Fibroblast of skin of scalp (primary cell): ENCODE results near the gene ARID2.

Source experiments
- DNase-seq: peaks from one replicate; pipeline ENCODE4 v3.0.0-alpha.2; 2013

The ARID2 gene

GRCh38 chr12:45853550-45853949 is 124.0 kb downstream of the ARID2 start:
- DNase-seq = no peak

GRCh38 chr12:45863332-45863731 is 133.8 kb downstream of the ARID2 start:
- DNase-seq = no peak

DNA sequence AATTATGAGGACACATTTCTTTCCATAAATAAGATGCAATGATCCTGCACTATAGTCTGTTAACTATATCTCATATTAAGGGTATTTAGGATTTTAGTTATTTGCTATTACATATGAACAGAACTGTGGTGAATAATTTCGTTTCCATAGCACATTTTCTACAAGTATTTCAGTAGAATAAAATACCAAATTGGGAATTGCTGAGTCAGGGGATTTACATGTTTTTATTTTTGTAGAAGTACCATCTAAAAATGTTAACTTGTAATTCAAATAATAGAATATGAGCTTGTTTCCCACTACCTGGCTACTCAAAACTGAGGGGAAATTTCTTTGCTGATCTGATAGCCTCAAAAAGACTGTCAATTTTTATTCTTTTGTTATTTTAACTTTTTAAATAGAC is 136.8 kb downstream of the ARID2 start:
- DNase-seq = no peak

GRCh38 chr12:45872446-45872845 is 142.9 kb downstream of the ARID2 start:
- no peak for DNase-seq

DNA sequence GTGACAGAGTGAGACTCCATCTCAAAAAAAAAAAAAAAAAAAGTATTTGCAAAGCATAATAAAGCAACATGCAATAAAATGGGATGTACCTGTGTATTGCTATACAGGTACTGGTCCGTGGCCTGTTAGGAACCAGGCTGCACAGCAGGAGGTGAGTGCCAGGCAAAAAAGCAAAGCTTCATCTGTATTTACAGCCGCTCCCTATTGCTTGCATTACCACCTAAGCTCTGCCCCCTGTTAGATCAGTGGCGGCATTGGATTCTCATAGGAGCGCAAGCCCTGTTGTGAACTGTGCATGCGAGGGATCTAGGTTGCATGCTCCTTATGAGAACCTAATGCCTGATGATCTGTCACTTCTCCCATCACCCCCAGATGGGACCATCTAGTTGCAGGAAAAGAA is 147.6 kb downstream of the ARID2 start:
- DNase-seq = no peak

DNA sequence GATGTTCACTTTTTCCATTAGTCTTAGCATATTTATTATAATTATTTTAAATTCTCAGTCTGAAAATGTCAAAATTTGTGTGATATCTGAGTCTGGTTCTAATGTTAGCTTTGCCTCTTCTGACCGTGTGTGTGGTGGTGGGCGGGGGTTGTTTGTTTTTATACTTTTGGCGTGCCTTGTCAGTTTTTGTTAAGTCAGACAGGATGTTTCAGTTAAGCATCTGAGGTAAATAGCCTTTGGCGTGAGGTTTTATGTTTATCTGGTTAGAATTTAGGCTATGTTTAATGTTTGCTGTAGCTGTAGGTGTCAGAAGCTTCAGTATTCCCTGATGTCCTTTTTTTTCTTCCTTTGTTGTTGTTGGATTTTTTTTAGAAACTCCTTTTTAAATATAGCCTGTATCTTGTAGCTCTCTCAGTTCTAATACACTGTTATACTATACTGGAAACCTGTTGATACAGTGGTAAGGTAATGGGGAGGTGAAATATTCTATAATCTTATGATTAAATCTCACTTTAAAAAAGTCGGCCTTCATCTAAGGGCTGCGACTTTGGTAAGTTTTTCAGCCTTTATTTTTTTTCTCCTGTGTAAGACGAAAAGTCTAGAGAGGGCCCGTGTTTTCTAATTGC is 149.2 kb downstream of the ARID2 start:
- DNase-seq = no peak

DNA sequence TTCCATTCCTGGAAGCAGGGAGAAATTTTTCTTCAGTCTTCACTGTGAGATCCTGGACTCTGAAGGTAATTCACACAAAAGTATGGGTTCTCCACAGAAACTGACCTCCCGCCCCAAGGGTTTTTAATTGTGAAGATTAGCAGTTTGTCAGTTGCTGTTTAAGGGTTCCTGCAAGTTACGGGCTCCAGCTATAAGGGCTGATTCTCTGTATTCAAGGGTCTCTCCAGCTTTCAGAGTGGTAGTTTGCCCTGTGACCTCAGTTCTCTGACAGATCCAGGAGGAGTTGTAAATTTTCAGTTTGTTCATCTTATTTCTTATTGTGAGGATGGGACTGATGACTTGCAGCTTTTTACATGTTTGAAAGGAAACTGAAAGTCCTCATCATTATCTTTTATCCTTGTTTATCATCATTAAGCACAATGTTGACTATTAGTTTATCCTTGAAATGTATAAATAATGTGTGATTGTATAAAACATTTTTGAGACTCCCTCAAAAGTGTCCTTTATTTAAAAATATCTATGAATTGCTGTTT is 149.9 kb downstream of the ARID2 start:
- no peak for DNase-seq

- DNase-seq = no peak
These were observed 151.0 kb downstream of the ARID2 start for GRCh38 chr12:45880533-45880932.

GRCh38 chr12:45883187-45883586 is 153.7 kb downstream of the ARID2 start:
- no peak for DNase-seq

GRCh38 chr12:45886685-45887084 is 157.2 kb downstream of the ARID2 start:
- no peak for DNase-seq

- DNase-seq = no peak
These were observed 158.0 kb downstream of the ARID2 start for GRCh38 chr12:45887544-45887943.

- no peak for DNase-seq
These were observed 160.8 kb downstream of the ARID2 start for GRCh38 chr12:45890276-45890675.

GRCh38 chr12:45893240-45893639 is 163.7 kb downstream of the ARID2 start:
- peak; percentile 22 for DNase-seq

DNA sequence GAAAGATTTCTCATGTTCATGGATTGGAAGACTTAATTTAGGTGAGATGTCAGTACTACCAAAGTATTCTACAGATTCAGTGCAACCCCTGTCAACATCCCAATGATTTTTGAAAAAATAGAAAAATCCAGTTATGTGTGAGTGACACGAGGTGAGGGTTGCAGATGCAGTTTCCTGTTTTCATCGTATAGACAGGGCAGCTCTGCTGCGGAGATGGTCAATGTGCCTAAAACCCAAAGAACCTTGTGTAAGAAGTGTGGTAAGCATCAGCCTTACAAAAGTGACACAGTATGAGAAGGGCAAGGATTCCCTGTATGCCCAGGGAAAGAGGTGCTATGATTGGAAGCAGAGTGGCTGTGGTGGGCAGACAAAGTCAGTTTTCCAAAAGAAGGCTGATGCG is 166.5 kb downstream of the ARID2 start:
- DNase-seq = no peak

- DNase-seq = no peak
These were observed 168.6 kb downstream of the ARID2 start for GRCh38 chr12:45898094-45898493.

DNA sequence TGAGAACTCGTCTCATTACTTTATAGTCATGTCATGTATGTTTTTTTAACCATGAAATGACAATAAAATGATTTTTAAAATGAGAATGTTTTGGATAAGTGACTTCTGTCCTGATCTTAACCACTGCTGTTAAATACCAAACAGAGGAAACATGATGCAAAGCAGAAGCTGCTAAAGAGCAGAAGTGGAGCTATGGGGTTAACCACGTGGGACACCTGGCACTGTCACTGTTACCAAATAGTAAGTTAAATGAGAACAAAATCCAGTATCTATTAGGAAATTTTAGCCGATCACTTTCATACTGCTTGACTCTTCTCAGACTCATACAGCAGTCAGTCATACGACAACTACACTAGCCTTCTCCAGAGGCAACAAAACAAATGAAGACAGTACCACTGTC is 178.4 kb downstream of the ARID2 start:
- DNase-seq = no peak

GRCh38 chr12:45909041-45909713 is 179.7 kb downstream of the ARID2 start:
- no peak for DNase-seq

GRCh38 chr12:45912774-45913173 is 183.3 kb downstream of the ARID2 start:
- no peak for DNase-seq

DNA sequence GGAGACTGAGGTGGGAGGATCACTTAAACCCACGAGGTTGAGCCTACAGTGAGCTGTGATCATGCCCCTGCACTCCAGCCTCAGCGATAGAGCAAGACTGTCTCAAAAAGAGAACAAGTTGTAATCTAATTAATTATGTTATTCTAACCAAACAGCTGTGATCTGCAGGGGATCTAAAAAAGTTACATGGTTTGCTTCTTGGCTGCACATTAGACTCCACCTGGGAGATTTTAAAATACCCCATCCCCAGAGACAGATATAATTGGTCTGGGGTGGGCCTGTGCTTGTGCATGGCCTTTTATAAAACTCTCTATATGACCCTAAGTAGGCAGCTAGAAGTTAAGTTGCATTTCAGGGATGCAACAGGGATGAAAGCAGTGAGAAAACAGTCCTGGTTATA is 184.1 kb downstream of the ARID2 start:
- no peak for DNase-seq

GRCh38 chr12:45914090-45914489 is 184.6 kb downstream of the ARID2 start:
- DNase-seq = peak; percentile 85

GRCh38 chr12:45915405-45915804 is 185.9 kb downstream of the ARID2 start:
- DNase-seq = peak; percentile 8

DNA sequence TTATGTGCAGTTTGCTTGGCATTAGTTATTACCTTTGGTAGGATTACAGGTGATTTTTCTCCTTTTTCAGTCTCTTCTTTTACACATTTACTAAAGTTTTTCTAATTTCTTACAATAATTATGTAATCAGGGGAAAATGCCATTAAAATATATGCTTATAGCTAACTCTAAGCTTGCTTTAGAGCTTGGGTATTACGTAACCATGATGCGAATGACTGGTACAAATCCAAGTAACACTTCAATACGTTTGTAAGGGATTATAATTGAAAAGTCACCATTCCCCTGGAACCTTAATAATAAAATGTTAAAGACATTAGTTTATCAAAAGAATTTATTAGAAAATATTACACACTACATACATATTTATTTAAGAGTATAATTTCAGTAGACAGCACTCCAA is 189.3 kb downstream of the ARID2 start:
- DNase-seq = no peak

GRCh38 chr12:45928309-45928708 is 198.8 kb downstream of the ARID2 start:
- no peak for DNase-seq

- no peak for DNase-seq
These were observed 200.9 kb downstream of the ARID2 start for GRCh38 chr12:45930369-45930768.
